AG20443 (cell line): ENCODE data around the gene FPGS.

Experiments used
- DNase-seq: peaks from one replicate; pipeline ENCODE4 v3.0.0; 2012; ENCODE audit warnings: low spot score, mixed read lengths

The FPGS gene

GRCh38 chr9:127860260-127860659, 57.6 kb downstream of the FPGS start:
- no peak for DNase-seq

- DNase-seq: no peak
Measured at GRCh38 chr9:127860779-127861178, 58.1 kb downstream of the FPGS start.

- DNase-seq: no peak
Measured at GRCh38 chr9:127862075-127863011, 59.7 kb downstream of the FPGS start.

- DNase-seq: no peak
Measured at GRCh38 chr9:127863191-127863621, 60.5 kb downstream of the FPGS start.
